Spleen (tissue), 11 donors: ENCODE measurements around the gene CRIP1. TPM values are rescaled to one million over a fixed set of nuclear protein-coding genes. Genes with fewer than 3 reads are reported as not detected.
A peak's percentile ranks its signal among the peaks of the same experiment; 100 is the strongest.

Source experiments
- DNase-seq: peaks from one replicate; pipeline ENCODE4 v3.0.0-alpha.2; 2020
- H3K27ac ChIP-seq, 8 donors: fragments of 200-600 bp; sonication (generic) in 7 of 8; 1 replicate in 4 of 8; 2 replicates in 4 of 8; pipeline versions ENCODE4 v1.5.0 to v1.8.0; 2016 to 2021; ENCODE audit warnings: inconsistent platforms in 4 of 8, mild to moderate bottlenecking in 4 of 8, moderate library complexity in 1 of 8
- H3K27me3 ChIP-seq, 7 donors: fragments of 200-600 bp; sonication (generic) in 6 of 7; replicated peaks in 1 of 7; 1 replicate in 4 of 7; 2 replicates in 3 of 7; pipeline versions ENCODE4 v1.5.0 to v1.8.0; 2016 to 2021; ENCODE audit warnings: inconsistent platforms in 3 of 7, mild to moderate bottlenecking in 1 of 7
- H3K36me3 ChIP-seq, 6 donors: fragments of 200-600 bp; sonication (generic) in 5 of 6; 1 replicate in 4 of 6; 2 replicates in 2 of 6; pipeline versions ENCODE4 v1.5.0 to v1.8.0; 2016 to 2021; ENCODE audit warnings: inconsistent platforms in 2 of 6
- H3K4me1 ChIP-seq, 6 donors: fragments of 200-600 bp; sonication (generic) in 5 of 6; 1 replicate in 3 of 6; 2 replicates in 3 of 6; pipeline versions ENCODE4 v1.5.0 to v1.8.0; 2016 to 2021; ENCODE audit warnings: inconsistent platforms in 3 of 6
- H3K4me3 ChIP-seq, 8 donors: fragments of 200-600 bp; sonication (generic) in 7 of 8; 1 replicate in 4 of 8; 2 replicates in 4 of 8; pipeline versions ENCODE4 v1.5.0 to v1.8.0; 2016 to 2021; ENCODE audit warnings: inconsistent platforms in 4 of 8, mild to moderate bottlenecking in 4 of 8, moderate library complexity in 2 of 8
- H3K9me3 ChIP-seq, 8 donors: fragments of 200-600 bp; sonication (generic) in 7 of 8; 1 replicate in 4 of 8; 2 replicates in 4 of 8; pipeline versions ENCODE4 v1.5.0 to v1.8.0; 2016 to 2021; ENCODE audit warnings: inconsistent platforms in 4 of 8
- POLR2A ChIP-seq, 3 donors: fragments of 450-650 bp; IDR thresholded peaks; one replicate each; pipeline ENCODE4 v1.5.1; 2017; ENCODE audit warnings: antibody characterized with exemption in 3 of 3, mild to moderate bottlenecking in 1 of 3
- POLR2AphosphoS5 ChIP-seq, 3 donors: sonication (generic); formaldehyde crosslinking; IDR thresholded peaks; one replicate each; pipeline ENCODE4 v1.5.1; 2017; ENCODE audit warnings: antibody characterized with exemption in 3 of 3
- WGBS, 5 donors: extraction: QIAGEN DNeasy Blood & Tissue Kit in 3 of 5; methylation state at CpG; one replicate each; pipeline versions ENCODE4 v1.1.5 to v1.1.7; 2013 to 2018; 5-methylcytosine and 5-hydroxymethylcytosine counted together
- intact Hi-C: fragments of 100-400 bp; cut with DNase I; formaldehyde crosslinking; loops from one replicate; pipeline ENCODE4 v1.15.0; 2023; ENCODE audit warnings: low total_unique reads
- polyA plus RNA-seq, 3 donors: library from polyadenylated mRNA; stranded (reverse); fragments of 200-250 nt; gene quantifications; one replicate each; pipeline ENCODE4 v1.2.1, GENCODE V29; 2013
- total RNA-seq, 7 donors: library from RNA; depleted of rRNA in 3 of 7; stranded (reverse); fragments of >200 nt in 3 of 7; fragmentation: NEBNext Ultra II Directional in 4 of 7; extraction: Animal tissue kit (Norgen Biotek cat#: 25700) in 4 of 7; gene quantifications; one replicate each; pipeline versions ENCODE4 v1.1.0 to v1.2.1, GENCODE V29; 2016 to 2021
- TF ChIP-seq, protein P1 (sequence below), 11 experiments: fragments of 200-600 bp in 7 of 11; fragments of 450-650 bp in 4 of 11; sonication (generic) in 4 of 11; IDR thresholded peaks in 8 of 11; conservative IDR thresholded peaks in 3 of 11; 1 replicate in 7 of 11; 2 replicates in 4 of 11; pipeline versions ENCODE4 v1.4.0 to v1.8.0; 2016 to 2021; ENCODE audit warnings: antibody characterized with exemption in 11 of 11, inconsistent platforms in 4 of 11, mild to moderate bottlenecking in 1 of 11
- donor health status: healthy with polysubstance abuse.
- donor health status: DM: no; HTN: no; CAD: no; lungs with moderate emphysema.
- donor health status: DM: no; HTN: no; CAD: no.
- donor health status: Bipolar disorder and iron deficiency.
- donor health status: healthy.
- donor health status: DM: no; HTN: no; CAD: no.
- donor health status: DM: yes; HTN: yes; CAD: no.

The CRIP1 gene
- total and polyA plus RNA-seq, 10 donors = 20.5 to 349 (median 65.3) TPM

DNA sequence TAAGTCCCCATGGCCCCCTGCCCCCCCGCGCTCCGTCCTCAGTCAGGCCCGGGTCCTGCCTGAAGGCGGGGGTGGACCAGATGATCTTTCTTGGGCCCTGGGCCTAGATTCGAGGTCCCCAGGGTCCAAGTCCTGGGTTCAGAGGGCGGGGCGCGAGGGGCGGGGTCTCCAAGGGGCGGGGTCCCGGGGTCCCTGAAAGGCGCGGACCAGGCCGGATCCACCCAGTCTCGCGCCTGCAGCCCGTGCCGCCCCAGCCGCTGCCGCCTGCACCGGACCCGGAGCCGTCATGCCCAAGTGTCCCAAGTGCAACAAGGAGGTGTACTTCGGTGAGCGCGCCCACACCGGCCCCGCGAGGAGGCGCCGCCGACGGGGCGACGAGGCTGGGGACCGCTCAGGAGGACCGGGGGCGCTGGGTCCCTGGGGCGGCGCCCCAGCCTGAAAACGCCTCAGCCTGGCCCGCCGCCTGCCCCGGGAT lies 325 bp downstream of the CRIP1 start:
- Histone ChIP-seq H3K9me3 (no peaks in the 10 kb centered on the region), H3K4me1 (peaks cover 48 to 92% (median 89%) of the 10 kb centered on the region in 6 donors), H3K36me3 (no peaks in the 10 kb centered on the region), H3K27me3 (peaks cover 0 to 36% (median 3%) of the 10 kb centered on the region in 7 donors), H3K4me3 (peak overlapping the region; percentile 30 to 95 (median 51)), H3K27ac (peak overlapping the region; percentile 64 to 95 (median 88))
- DNase-seq = peak; percentile 90
- TF ChIP-seq POLR2A (IDR thresholded peaks at IDR 0.05) (peak in 1 of 3 donors; percentile 29), POLR2AphosphoS5 (IDR thresholded peaks at IDR 0.05) (peak in 2 of 3 donors; percentile 55)
- TF ChIP-seq, protein P1, sequence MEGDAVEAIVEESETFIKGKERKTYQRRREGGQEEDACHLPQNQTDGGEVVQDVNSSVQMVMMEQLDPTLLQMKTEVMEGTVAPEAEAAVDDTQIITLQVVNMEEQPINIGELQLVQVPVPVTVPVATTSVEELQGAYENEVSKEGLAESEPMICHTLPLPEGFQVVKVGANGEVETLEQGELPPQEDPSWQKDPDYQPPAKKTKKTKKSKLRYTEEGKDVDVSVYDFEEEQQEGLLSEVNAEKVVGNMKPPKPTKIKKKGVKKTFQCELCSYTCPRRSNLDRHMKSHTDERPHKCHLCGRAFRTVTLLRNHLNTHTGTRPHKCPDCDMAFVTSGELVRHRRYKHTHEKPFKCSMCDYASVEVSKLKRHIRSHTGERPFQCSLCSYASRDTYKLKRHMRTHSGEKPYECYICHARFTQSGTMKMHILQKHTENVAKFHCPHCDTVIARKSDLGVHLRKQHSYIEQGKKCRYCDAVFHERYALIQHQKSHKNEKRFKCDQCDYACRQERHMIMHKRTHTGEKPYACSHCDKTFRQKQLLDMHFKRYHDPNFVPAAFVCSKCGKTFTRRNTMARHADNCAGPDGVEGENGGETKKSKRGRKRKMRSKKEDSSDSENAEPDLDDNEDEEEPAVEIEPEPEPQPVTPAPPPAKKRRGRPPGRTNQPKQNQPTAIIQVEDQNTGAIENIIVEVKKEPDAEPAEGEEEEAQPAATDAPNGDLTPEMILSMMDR (IDR thresholded peaks at IDR 0.05 in 8 of 11, conservative IDR thresholded peaks at IDR 0.05 in 3 of 11) = no peak
- intact Hi-C loops = loop anchor here (5.0 kb wide), 1 partner anchor 115 kb away; no protein-coding TSS in a partner anchor
- WGBS, 5 donors = 2 to 4% (median 3%) methylated on average over 6 to 45 of the region's 45 CpGs

DNA sequence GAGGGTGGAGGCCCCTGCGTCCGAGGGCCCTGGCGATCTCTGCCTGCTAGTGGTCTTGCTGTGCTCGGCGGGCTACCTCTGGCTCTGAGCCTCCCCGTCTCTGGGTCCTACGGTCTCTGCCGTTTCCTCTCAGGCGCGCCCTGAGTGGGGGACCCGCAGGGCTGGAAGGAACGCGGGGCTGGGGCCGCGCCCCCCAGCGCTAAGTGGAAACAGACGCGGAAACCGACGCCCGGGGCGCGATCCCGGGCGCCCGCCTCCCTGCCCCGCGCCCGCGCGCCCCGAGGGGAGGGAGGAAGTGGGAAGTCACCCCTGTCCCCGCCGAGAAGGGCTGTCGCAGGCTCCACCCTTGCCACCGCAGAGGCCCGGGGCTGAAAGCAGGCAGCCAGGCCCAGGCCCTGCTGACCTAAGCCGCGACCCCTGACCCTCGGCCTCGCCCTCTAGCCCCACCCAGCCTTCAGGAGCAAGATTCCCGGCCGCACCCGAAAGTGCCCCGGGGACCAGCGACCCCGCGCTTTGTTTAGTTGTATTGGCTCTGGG lies 831 bp downstream of the CRIP1 start:
- H3K9me3 ChIP-seq = no peaks in the 10 kb centered on the region
- peak overlapping the region; percentile 30 to 95 (median 51) for H3K4me3 ChIP-seq
- WGBS, 5 donors = 0 to 3% (median 2%) methylated on average over 26 to 48 of the region's 48 CpGs
- H3K27me3 ChIP-seq = peaks cover 0 to 36% (median 3%) of the 10 kb centered on the region in 7 donors
- peaks cover 0 to 4% (median 0%) of the 10 kb centered on the region in 6 donors for H3K36me3 ChIP-seq
- H3K27ac ChIP-seq = peak overlapping the region; percentile 64 to 95 (median 88)
- DNase-seq = peak; percentile 95
- peaks cover 42 to 91% (median 88%) of the 10 kb centered on the region in 6 donors for H3K4me1 ChIP-seq
- intact Hi-C loops = loop anchor here (5.0 kb wide), 1 partner anchor 115 kb away; no protein-coding TSS in a partner anchor
- peak; percentile 51 to 74 (median 60) for TF ChIP-seq POLR2AphosphoS5 (IDR thresholded peaks at IDR 0.05)
- TF ChIP-seq, protein P1 (IDR thresholded peaks at IDR 0.05 in 8 of 11, conservative IDR thresholded peaks at IDR 0.05 in 3 of 11) = no peak

DNA sequence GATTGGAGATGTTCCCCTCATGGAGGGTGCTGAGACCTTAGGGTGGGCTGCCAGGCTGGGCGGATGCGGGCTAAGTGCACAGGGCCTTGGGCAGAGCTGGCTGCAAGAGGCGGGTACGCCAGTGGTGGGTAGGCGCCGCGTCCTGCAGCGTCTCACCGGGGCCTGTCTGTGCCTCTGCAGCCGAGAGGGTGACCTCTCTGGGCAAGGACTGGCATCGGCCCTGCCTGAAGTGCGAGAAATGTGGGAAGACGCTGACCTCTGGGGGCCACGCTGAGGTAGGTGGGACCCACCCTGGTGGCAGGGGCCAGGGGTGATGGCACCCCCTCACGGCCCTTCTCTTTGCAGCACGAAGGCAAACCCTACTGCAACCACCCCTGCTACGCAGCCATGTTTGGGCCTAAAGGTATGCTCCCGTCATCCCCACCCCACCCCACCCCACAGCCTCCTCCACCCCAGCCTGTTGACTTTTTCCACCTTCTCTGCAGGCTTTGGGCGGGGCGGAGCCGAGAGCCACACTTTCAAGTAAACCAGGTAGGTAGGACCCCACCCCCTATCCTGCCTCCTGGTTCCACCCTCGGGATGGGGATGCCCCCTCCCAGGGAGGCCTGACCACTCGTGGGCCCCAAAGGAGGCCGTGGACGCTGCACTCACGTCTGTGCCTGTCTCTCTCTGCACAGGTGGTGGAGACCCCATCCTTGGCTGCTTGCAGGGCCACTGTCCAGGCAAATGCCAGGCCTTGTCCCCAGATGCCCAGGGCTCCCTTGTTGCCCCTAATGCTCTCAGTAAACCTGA lies 1.5 kb downstream of the CRIP1 start:
- Histone ChIP-seq H3K4me3 (peak overlapping the region; percentile 30 to 95 (median 51)), H3K27ac (peak overlapping the region; percentile 64 to 95 (median 88)), H3K27me3 (peaks cover 0 to 36% (median 3%) of the 10 kb centered on the region in 7 donors), H3K4me1 (peaks cover 40 to 89% (median 82%) of the 10 kb centered on the region in 6 donors), H3K36me3 (peaks cover 0 to 11% (median 0%) of the 10 kb centered on the region in 6 donors), H3K9me3 (no peaks in the 10 kb centered on the region)
- intact Hi-C loops = loop anchor here (5.0 kb wide), 1 partner anchor 116 kb away; no protein-coding TSS in a partner anchor
- TF ChIP-seq POLR2A (IDR thresholded peaks at IDR 0.05) (no peak), POLR2AphosphoS5 (IDR thresholded peaks at IDR 0.05) (no peak)
- TF ChIP-seq, protein P1 (IDR thresholded peaks at IDR 0.05 in 8 of 11, conservative IDR thresholded peaks at IDR 0.05 in 3 of 11) = no peak
- no peak for DNase-seq
- WGBS, 5 donors = 60 to 73% (median 63%) methylated on average over 10 to 26 of the region's 26 CpGs
